ENCODE data around the gene TASP1. TPM values are rescaled to one million over a fixed set of nuclear protein-coding genes. Genes with fewer than 3 reads are reported as not detected.

The TASP1 gene
- total RNA-seq, 4 donors from 2014 or later, result 15.2 to 21.3 (median 17.8) TPM

- WGBS, 2 donors (ENCODE audit: low coverage in 1 of 2), result 79 to 96% methylated on average over 3 of the region's 3 CpGs
- no peak for ATAC-seq
- TF ChIP-seq POLR2A (IDR thresholded peaks at IDR 0.05), result no peak
- no peak for TF ChIP-seq POLR2AphosphoS5 (IDR thresholded peaks at IDR 0.05)
- TF ChIP-seq CTCF (IDR thresholded peaks at IDR 0.05), result no peak
These were observed 188.8 kb downstream of the TASP1 start for GRCh38 chr20:13449868-13450434.

GRCh38 chr20:13447385-13448180 lies 191.1 kb downstream of the TASP1 start:
- no peak overlapping the region for H3K27ac ChIP-seq
- no peak for TF ChIP-seq CTCF (IDR thresholded peaks at IDR 0.05)
- no peak for TF ChIP-seq POLR2A (IDR thresholded peaks at IDR 0.05)
- no peak for TF ChIP-seq EP300 (IDR thresholded peaks at IDR 0.05)
- no peak for TF ChIP-seq POLR2AphosphoS5 (IDR thresholded peaks at IDR 0.05)
- no peak for ATAC-seq
- H3K9me3 ChIP-seq, result no peaks in the 10 kb centered on the region
- no peaks in the 10 kb centered on the region for H3K27me3 ChIP-seq
- no peaks in the 10 kb centered on the region for H3K4me1 ChIP-seq
- H3K36me3 ChIP-seq, result no peaks in the 10 kb centered on the region
- no peak overlapping the region for H3K4me3 ChIP-seq

More at GRCh38 chr20:13449868-13450434, 188.8 kb downstream of the TASP1 start:
- Histone ChIP-seq H3K4me1 (no peaks in the 10 kb centered on the region), H3K9me3 (no peaks in the 10 kb centered on the region), H3K36me3 (no peaks in the 10 kb centered on the region), H3K4me3 (no peak overlapping the region), H3K27ac (no peak overlapping the region), H3K27me3 (no peaks in the 10 kb centered on the region)

GRCh38 chr20:13443690-13444089 lies 195.0 kb downstream of the TASP1 start:
- WGBS, 2 donors (ENCODE audit: low coverage in 1 of 2), result 88 to 89% methylated on average over 2 of the region's 2 CpGs
- H3K36me3 ChIP-seq, result no peaks in the 10 kb centered on the region
- no peak for ATAC-seq
- peaks cover 0 to 19% (median 0%) of the 10 kb centered on the region in 3 donors for H3K9me3 ChIP-seq
- H3K4me3 ChIP-seq, result no peak overlapping the region
- H3K27ac ChIP-seq, result no peak overlapping the region
- TF ChIP-seq CTCF (IDR thresholded peaks at IDR 0.05) (no peak), POLR2A (IDR thresholded peaks at IDR 0.05) (no peak), POLR2AphosphoS5 (IDR thresholded peaks at IDR 0.05) (no peak)
- no peaks in the 10 kb centered on the region for H3K4me1 ChIP-seq
- H3K27me3 ChIP-seq, result no peaks in the 10 kb centered on the region

- H3K9me3 ChIP-seq, result peaks cover 0 to 19% (median 0%) of the 10 kb centered on the region in 3 donors
- TF ChIP-seq EP300 (IDR thresholded peaks at IDR 0.05) (no peak), POLR2AphosphoS5 (IDR thresholded peaks at IDR 0.05) (no peak), CTCF (IDR thresholded peaks at IDR 0.05) (no peak), POLR2A (IDR thresholded peaks at IDR 0.05) (no peak)
- H3K27ac ChIP-seq, result no peak overlapping the region
- H3K27me3 ChIP-seq, result no peaks in the 10 kb centered on the region
- H3K36me3 ChIP-seq, result no peaks in the 10 kb centered on the region
- H3K4me3 ChIP-seq, result no peak overlapping the region
- 88 to 93% methylated on average over 1 of the region's 1 CpG for WGBS, 2 donors (ENCODE audit: low coverage in 1 of 2)
- no peaks in the 10 kb centered on the region for H3K4me1 ChIP-seq
- no peak for ATAC-seq
These were observed 195.7 kb downstream of the TASP1 start for GRCh38 chr20:13442986-13443385.

GRCh38 chr20:13441388-13441787 lies 197.3 kb downstream of the TASP1 start:
- no peaks in the 10 kb centered on the region for H3K4me1 ChIP-seq
- H3K27me3 ChIP-seq, result no peaks in the 10 kb centered on the region
- H3K27ac ChIP-seq, result no peak overlapping the region
- ATAC-seq, result no peak
- peaks cover 0 to 19% (median 0%) of the 10 kb centered on the region in 3 donors for H3K9me3 ChIP-seq
- no peak overlapping the region for H3K4me3 ChIP-seq
- no peak for TF ChIP-seq CTCF (IDR thresholded peaks at IDR 0.05)
- TF ChIP-seq EP300 (IDR thresholded peaks at IDR 0.05), result no peak
- TF ChIP-seq POLR2A (IDR thresholded peaks at IDR 0.05), result no peak
- no peak for TF ChIP-seq POLR2AphosphoS5 (IDR thresholded peaks at IDR 0.05)
- H3K36me3 ChIP-seq, result no peaks in the 10 kb centered on the region
